ENCODE data around the gene GOLT1A. TPM values are rescaled to one million over a fixed set of nuclear protein-coding genes. Genes with fewer than 3 reads are reported as not detected.

GOLT1A gene
- total and polyA plus RNA-seq, 2 of the 8 experiments (the other 6 are each of a cell fraction or from before 2014, with no cell fraction given): 7.5 to 8.5 TPM

DNA sequence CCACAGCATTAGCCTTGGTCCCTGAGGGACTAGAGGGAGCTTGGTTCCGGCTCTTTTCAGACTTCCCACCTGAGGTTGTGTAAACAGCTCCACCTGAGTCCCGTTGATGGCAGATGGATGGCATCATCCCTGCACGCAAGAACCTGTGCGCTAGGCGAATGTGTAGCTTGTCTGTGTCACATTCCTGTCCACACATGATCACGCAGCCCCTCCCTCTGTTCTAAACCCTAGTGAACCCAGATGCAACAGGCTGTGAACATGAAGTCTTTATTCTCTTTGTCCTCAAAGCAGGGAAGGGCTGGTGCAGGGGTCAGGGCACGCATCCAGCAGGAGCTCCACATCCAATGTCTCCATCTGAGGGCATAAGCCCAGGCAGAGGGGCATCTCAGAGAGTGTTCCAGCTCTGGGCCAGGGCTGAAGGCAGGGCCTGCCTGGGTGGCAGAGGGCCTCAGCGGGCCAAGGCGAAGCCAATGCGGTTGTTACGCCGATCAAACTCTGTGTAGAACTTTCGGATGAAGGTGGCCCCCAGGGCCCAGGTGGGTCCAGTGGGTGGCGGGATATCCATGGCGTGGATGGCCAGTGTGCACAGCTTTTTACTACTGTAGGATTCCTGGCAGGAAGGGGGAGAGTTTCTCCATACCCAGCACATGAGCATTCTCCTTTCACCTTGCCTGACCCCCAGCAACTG lies 59.1 kb downstream of the GOLT1A start:
- Histone ChIP-seq H2BK5ac (ENCODE audit: low read depth, low read length) (no peak overlapping the region), H3K18ac (ENCODE audit: extremely low read depth, low read length) (no peak overlapping the region), H3K23ac (ENCODE audit: insufficient read length) (no peak overlapping the region), H3K27ac (ENCODE audit: low read depth, low read length) (no peak overlapping the region), H3K4me2 (ENCODE audit: insufficient read depth in 1 of 2, low read depth in 2 of 2, low read length in 2 of 2) (no peak overlapping the region), H2AFZ (ENCODE audit: low read length) (no peak overlapping the region), H2AK5ac (ENCODE audit: low read depth, low read length) (no peak overlapping the region), H2BK15ac (ENCODE audit: low read length) (no peak overlapping the region), H3K56ac (replicated peaks; ENCODE audit: insufficient read length, low read depth, low read length) (no peak overlapping the region), H2BK120ac (replicated peaks; ENCODE audit: low read depth, low read length) (no peak overlapping the region), H4K20me1 (replicated peaks in 1 of 2; ENCODE audit: control insufficient read depth in 1 of 2, insufficient read depth in 2 of 2, low read length in 2 of 2) (no peaks in the 10 kb centered on the region), H3K4me3 (ENCODE audit: extremely low read depth in 1 of 4, insufficient read depth in 2 of 4, low read depth in 3 of 4, low read length in 4 of 4) (no peak overlapping the region), H4K91ac (replicated peaks; ENCODE audit: insufficient read length, low read length) (no peak overlapping the region), H4K8ac (ENCODE audit: extremely low read depth, insufficient read depth, low read length) (no peak overlapping the region), H3K79me2 (ENCODE audit: control insufficient read depth in 1 of 2, insufficient read depth in 2 of 2, low read length in 2 of 2) (no peaks in the 10 kb centered on the region), H4K5ac (ENCODE audit: insufficient read length, low read depth, low read length) (no peak overlapping the region), H3K4ac (replicated peaks; ENCODE audit: insufficient read length, low read depth, low read length) (no peak overlapping the region), H2BK20ac (ENCODE audit: low read length) (no peak overlapping the region), H3K14ac (ENCODE audit: insufficient read length) (no peak overlapping the region), H3K23me2 (ENCODE audit: low read depth, low read length) (peaks cover 12% of the 10 kb centered on the region; the same call in 1 of the 2 replicates), H3K27me3 (replicated peaks in 1 of 4; ENCODE audit: control insufficient read depth in 3 of 4, extremely low read depth in 1 of 4, insufficient read depth in 3 of 4, low read length in 3 of 4) (peaks cover 0 to 21% (median 17%) of the 10 kb centered on the region in 4 experiments; a peak in 5 of 7 replicates), H3K36me3 (ENCODE audit: control insufficient read depth in 2 of 4, insufficient read depth in 4 of 4, low read length in 3 of 4) (no peaks in the 10 kb centered on the region), H3K79me1 (ENCODE audit: low read depth, low read length) (no peaks in the 10 kb centered on the region), H3K9me3 (ENCODE audit: insufficient read depth in 2 of 2, low read depth in 1 of 2, low read length in 1 of 2) (no peaks in the 10 kb centered on the region), H3K9ac (replicated peaks in 1 of 4; ENCODE audit: extremely low read depth in 1 of 4, low read depth in 3 of 4, low read length in 3 of 4) (no peak overlapping the region), H2BK12ac (ENCODE audit: low read depth, low read length) (no peak overlapping the region; the same call in 1 of the 2 replicates), H3K4me1 (replicated peaks in 1 of 4; ENCODE audit: control insufficient read depth in 3 of 4, insufficient read depth in 4 of 4, low read length in 3 of 4) (peaks cover 0 to 18% (median 11%) of the 10 kb centered on the region in 4 experiments; a peak in 6 of 7 replicates)
- POLR2A ChIA-PET (ENCODE audit: partially characterized antibody): interaction anchor here (0.7 to 0.8 kb wide), 2 partner anchors 17 to 24 kb away, joined by 3 read pairs; no protein-coding TSS in a partner anchor
- DNase-seq (ENCODE audit: low read depth in 1 of 2, low spot score in 2 of 2) (no peak), FAIRE-seq (no peak)
- CTCF ChIA-PET (ENCODE audit: partially characterized antibody): interaction anchor here (0.7 to 18.7 kb wide), 16 partner anchors 8 to 1367 kb away, joined by 3 to 360 read pairs (median 4); partner anchors contain the start of genes KISS1 and REN
- 92% methylated on average over 15 of the region's 15 CpGs; no CpG with 5 or more reads in 1 of the 2 experiments for WGBS, 2 experiments (ENCODE audit: extremely low coverage in 1 of 2, insufficient coverage in 1 of 2, insufficient read length in 1 of 2, insufficient replicate concordance in 2 of 2, low coverage in 1 of 2, low lambda C conversion rate in 2 of 2, missing lambda C conversion rate in 1 of 2)
- TF ChIP-seq HDAC6 (IDR thresholded peaks at IDR 0.05; ENCODE audit: low read depth, low read length) (no peak), FOSL1 (IDR thresholded peaks at IDR 0.05; ENCODE audit: insufficient read depth, low read depth, low read length) (no peak), TAF7 (optimal IDR thresholded peaks at IDR 0.05; ENCODE audit: borderline replicate concordance, low read depth, low read length) (no peak), POLR2A (IDR thresholded peaks at IDR 0.05; ENCODE audit: control extremely low read depth in 1 of 2, low read depth in 2 of 2, low read length in 2 of 2) (no peak), KDM1A (IDR thresholded peaks at IDR 0.05; ENCODE audit: borderline replicate concordance, low read length) (no peak)
